Brain microvascular endothelial cell (primary cell): ENCODE results near the gene KIF2A.

Experiments
- DNase-seq: peaks from one replicate; pipeline ENCODE4 v3.0.0-alpha.2; 2020
- H3K27ac ChIP-seq: fragments of 250-450 bp; sonication (Bioruptor Pico); 2 replicates; pipeline ENCODE4 v1.5.1; 2020; ENCODE audit warnings: mild to moderate bottlenecking, moderate library complexity
- H3K27me3 ChIP-seq: fragments of 250-450 bp; sonication (Bioruptor Pico); replicated peaks from 2 replicates; pipeline ENCODE4 v1.5.1; 2020; ENCODE audit warnings: mild to moderate bottlenecking
- H3K36me3 ChIP-seq: fragments of 250-450 bp; sonication (Bioruptor Pico); replicated peaks from 2 replicates; pipeline ENCODE4 v1.5.1; 2020; ENCODE audit warnings: mild to moderate bottlenecking
- H3K4me3 ChIP-seq: 2 replicates; pipeline ENCODE4 v1.5.1; 2011; ENCODE audit warnings: low read depth, mild to moderate bottlenecking, control low read depth, low read length, moderate library complexity
- CTCF ChIP-seq: IDR thresholded peaks from 2 replicates; pipeline ENCODE4 v1.5.1; 2011; ENCODE audit warnings: low read depth, mild to moderate bottlenecking, moderate library complexity, low read length, control low read depth, inconsistent platforms; ENCODE audit errors: missing control alignments
- in situ Hi-C: cut with HindIII; loops from 2 replicates; pipeline ENCODE4 v1.10.0; 2017; ENCODE audit warnings: low sequenced_read_pairs, low pct_ligation_motif_present

The KIF2A gene

GRCh38 chr5:62284946-62285891 lies 20.8 kb upstream of the KIF2A start:
- Histone ChIP-seq H3K27ac (no peak overlapping the region), H3K36me3 (no peaks in the 10 kb centered on the region), H3K27me3 (no peaks in the 10 kb centered on the region), H3K4me3 (no peak overlapping the region)
- in situ Hi-C loops: no loop called here
- TF ChIP-seq CTCF: no peak
- DNase-seq: no peak

GRCh38 chr5:62286834-62287233 lies 19.2 kb upstream of the KIF2A start:
- no peak for TF ChIP-seq CTCF
- in situ Hi-C loops: no loop called here
- DNase-seq: no peak
- no peaks in the 10 kb centered on the region for H3K27me3 ChIP-seq
- H3K36me3 ChIP-seq: no peaks in the 10 kb centered on the region
- H3K4me3 ChIP-seq: no peak overlapping the region
- no peak overlapping the region for H3K27ac ChIP-seq

GRCh38 chr5:62287237-62287636 lies 18.8 kb upstream of the KIF2A start:
- in situ Hi-C loops: no loop called here
- TF ChIP-seq CTCF: no peak
- Histone ChIP-seq H3K27me3 (no peaks in the 10 kb centered on the region), H3K4me3 (no peak overlapping the region), H3K27ac (no peak overlapping the region), H3K36me3 (no peaks in the 10 kb centered on the region)
- no peak for DNase-seq

GRCh38 chr5:62288118-62288517 lies 17.9 kb upstream of the KIF2A start:
- no peak for DNase-seq
- no peak for TF ChIP-seq CTCF
- Histone ChIP-seq H3K27me3 (no peaks in the 10 kb centered on the region), H3K36me3 (no peaks in the 10 kb centered on the region), H3K4me3 (no peak overlapping the region), H3K27ac (no peak overlapping the region)
- in situ Hi-C loops: no loop called here

- no peaks in the 10 kb centered on the region for H3K27me3 ChIP-seq
- no peaks in the 10 kb centered on the region for H3K36me3 ChIP-seq
- no peak overlapping the region for H3K27ac ChIP-seq
- DNase-seq: no peak
- in situ Hi-C loops: no loop called here
- no peak overlapping the region for H3K4me3 ChIP-seq
- no peak for TF ChIP-seq CTCF
Observed at GRCh38 chr5:62289813-62290212, 16.2 kb upstream of the KIF2A start.
